22Rv1 (cell line): ENCODE measurements around the gene PCNX4.

Experiments
- ZFX ChIP-seq: fragments of 450-650 bp; IDR thresholded peaks from 2 replicates; pipeline ENCODE4 v1.6.1; 2017; ENCODE audit warnings: antibody characterized with exemption, borderline replicate concordance
- TF ChIP-seq, protein P1 (sequence below): fragments of 450-650 bp; IDR thresholded peaks from 2 replicates; pipeline ENCODE4 v1.5.1; 2017; ENCODE audit warnings: mild to moderate bottlenecking

DNA sequence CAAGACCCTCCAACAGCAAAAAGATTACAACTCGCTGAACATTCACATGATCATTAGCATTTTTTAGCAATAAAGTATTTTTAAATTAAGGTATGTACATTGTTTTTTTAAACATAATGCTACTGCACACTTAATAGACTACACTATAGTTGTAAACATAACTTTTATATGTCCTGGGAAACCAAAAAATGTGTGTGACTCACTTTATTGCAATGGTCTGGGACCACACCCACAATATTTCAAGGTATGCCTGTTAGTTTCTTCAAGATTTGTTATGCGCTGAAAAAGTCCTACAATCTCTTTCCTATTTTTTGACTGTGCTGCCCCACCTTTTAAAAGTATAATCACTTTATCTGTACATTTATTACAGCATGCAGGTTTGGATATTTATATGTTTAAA lies 30.4 kb upstream of the PCNX4 start:
- TF ChIP-seq, protein P1, sequence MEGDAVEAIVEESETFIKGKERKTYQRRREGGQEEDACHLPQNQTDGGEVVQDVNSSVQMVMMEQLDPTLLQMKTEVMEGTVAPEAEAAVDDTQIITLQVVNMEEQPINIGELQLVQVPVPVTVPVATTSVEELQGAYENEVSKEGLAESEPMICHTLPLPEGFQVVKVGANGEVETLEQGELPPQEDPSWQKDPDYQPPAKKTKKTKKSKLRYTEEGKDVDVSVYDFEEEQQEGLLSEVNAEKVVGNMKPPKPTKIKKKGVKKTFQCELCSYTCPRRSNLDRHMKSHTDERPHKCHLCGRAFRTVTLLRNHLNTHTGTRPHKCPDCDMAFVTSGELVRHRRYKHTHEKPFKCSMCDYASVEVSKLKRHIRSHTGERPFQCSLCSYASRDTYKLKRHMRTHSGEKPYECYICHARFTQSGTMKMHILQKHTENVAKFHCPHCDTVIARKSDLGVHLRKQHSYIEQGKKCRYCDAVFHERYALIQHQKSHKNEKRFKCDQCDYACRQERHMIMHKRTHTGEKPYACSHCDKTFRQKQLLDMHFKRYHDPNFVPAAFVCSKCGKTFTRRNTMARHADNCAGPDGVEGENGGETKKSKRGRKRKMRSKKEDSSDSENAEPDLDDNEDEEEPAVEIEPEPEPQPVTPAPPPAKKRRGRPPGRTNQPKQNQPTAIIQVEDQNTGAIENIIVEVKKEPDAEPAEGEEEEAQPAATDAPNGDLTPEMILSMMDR = no peak
- TF ChIP-seq ZFX = no peak
